ENCODE data around the gene TXLNB. TPM values are rescaled to one million over a fixed set of nuclear protein-coding genes. Genes with fewer than 3 reads are reported as not detected.

Gene TXLNB
- total RNA-seq, 2 experiments from 2014 or later: 0.35 TPM

DNA sequence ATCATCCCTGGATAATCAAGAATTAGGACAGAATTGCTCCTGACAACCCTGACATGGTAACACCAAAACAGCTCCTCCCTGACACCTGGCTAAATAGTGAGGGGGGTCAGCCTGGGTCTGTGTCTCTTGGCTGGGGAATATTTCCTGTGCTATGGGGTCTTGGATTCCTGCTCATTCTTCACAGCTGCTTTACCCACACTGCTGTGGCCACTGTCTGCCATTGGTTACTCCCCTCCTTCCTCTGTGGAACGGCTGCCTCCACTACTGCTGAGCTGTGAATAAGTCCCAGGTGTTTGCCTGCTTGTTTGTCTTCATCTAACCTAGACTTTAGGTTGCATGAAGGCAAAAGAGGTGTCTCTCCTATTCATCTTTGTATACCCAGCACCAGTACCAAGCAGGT, 33.9 kb upstream of the TXLNB start:
- no peak overlapping the region for H3K4me3 Mint-ChIP-seq
- peaks cover 16% of the 10 kb centered on the region for H3K36me3 Mint-ChIP-seq (ENCODE audit: low read depth)
- peaks cover 26% of the 10 kb centered on the region for H3K9me3 Mint-ChIP-seq
- POLR2A ChIA-PET: no interaction called here
- DNase-seq: no peak
- no peak overlapping the region for H3K27ac Mint-ChIP-seq
- no peaks in the 10 kb centered on the region for H3K27me3 Mint-ChIP-seq
- peaks cover 27% of the 10 kb centered on the region for H3K4me1 Mint-ChIP-seq
- CTCF ChIA-PET: interaction anchor here (0.5 to 1.2 kb wide), 3 partner anchors 9 to 380 kb away, joined by 3 to 4 read pairs (median 4); no protein-coding TSS in a partner anchor

DNA sequence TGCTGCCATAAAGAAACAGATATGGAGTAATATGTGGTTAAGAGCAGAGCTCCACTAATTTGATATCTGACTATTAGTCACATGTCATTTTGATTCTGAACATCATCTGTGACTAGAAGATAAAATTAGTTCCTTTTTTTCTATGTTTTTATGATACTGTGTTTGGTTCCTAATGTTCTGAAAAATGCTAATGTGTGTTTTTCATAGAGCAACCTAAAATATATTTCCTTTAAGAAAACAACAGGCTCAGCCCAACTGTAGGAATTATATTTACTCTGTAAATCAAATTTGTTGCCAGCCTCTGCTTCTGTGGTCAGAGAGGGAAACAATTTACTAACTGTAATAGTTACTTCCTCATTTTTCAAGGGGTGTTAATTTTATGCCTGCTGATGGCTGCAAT, 33.3 kb upstream of the TXLNB start:
- H3K4me3 Mint-ChIP-seq: no peak overlapping the region
- no peak overlapping the region for H3K27ac Mint-ChIP-seq
- peaks cover 27% of the 10 kb centered on the region for H3K4me1 Mint-ChIP-seq
- POLR2A ChIA-PET: no interaction called here
- peaks cover 26% of the 10 kb centered on the region for H3K9me3 Mint-ChIP-seq
- DNase-seq: no peak
- H3K36me3 Mint-ChIP-seq (ENCODE audit: low read depth): peaks cover 16% of the 10 kb centered on the region
- H3K27me3 Mint-ChIP-seq: no peaks in the 10 kb centered on the region
- CTCF ChIA-PET: interaction anchor here (0.7 to 1.7 kb wide), 4 partner anchors 9 to 357 kb away, joined by 3 to 6 read pairs (median 4); no protein-coding TSS in a partner anchor

GRCh38 chr6:139324301-139324555, 32.4 kb upstream of the TXLNB start:
- Mint-ChIP-seq H3K4me3 (no peak overlapping the region), H3K9me3 (peaks cover 26% of the 10 kb centered on the region), H3K27me3 (no peaks in the 10 kb centered on the region), H3K36me3 (ENCODE audit: low read depth) (peaks cover 16% of the 10 kb centered on the region), H3K27ac (peak overlapping the region; percentile 99), H3K4me1 (peaks cover 27% of the 10 kb centered on the region)
- ChIA-PET CTCF (interaction anchor here (0.6 to 1.7 kb wide), 6 partner anchors 8 to 40 kb away, joined by 3 to 6 read pairs (median 3); no protein-coding TSS in a partner anchor), POLR2A (no interaction called here)
- no peak for DNase-seq

GRCh38 chr6:139323511-139324300, 31.9 kb upstream of the TXLNB start:
- Mint-ChIP-seq H3K36me3 (ENCODE audit: low read depth) (peaks cover 16% of the 10 kb centered on the region), H3K4me3 (peak overlapping the region; percentile 76), H3K9me3 (peaks cover 26% of the 10 kb centered on the region), H3K4me1 (peaks cover 27% of the 10 kb centered on the region), H3K27ac (peak overlapping the region; percentile 99), H3K27me3 (no peaks in the 10 kb centered on the region)
- POLR2A ChIA-PET: interaction anchor here (0.6 kb wide), 1 partner anchor 205 kb away, joined by 4 read pairs; no protein-coding TSS in a partner anchor
- CTCF ChIA-PET: interaction anchor here (0.6 to 1.7 kb wide), 7 partner anchors 8 to 41 kb away, joined by 3 to 6 read pairs (median 3); no protein-coding TSS in a partner anchor
- peak; percentile 83 for DNase-seq

GRCh38 chr6:139320081-139320480, 28.3 kb upstream of the TXLNB start:
- Mint-ChIP-seq H3K27ac (no peak overlapping the region), H3K27me3 (no peaks in the 10 kb centered on the region), H3K4me3 (no peak overlapping the region), H3K9me3 (peaks cover 16% of the 10 kb centered on the region), H3K36me3 (ENCODE audit: low read depth) (peaks cover 18% of the 10 kb centered on the region), H3K4me1 (peaks cover 24% of the 10 kb centered on the region)
- ChIA-PET POLR2A (no interaction called here), CTCF (interaction anchor here (0.7 to 1.6 kb wide), 4 partner anchors 12 to 28 kb away, joined by 3 to 4 read pairs (median 3); partner anchors contain the start of gene TXLNB)
- DNase-seq: no peak

GRCh38 chr6:139316622-139317317, 25.0 kb upstream of the TXLNB start:
- H3K36me3 Mint-ChIP-seq (ENCODE audit: low read depth): peaks cover 2% of the 10 kb centered on the region
- CTCF ChIA-PET: interaction anchor here (0.8 to 1.2 kb wide), 2 partner anchors 8 to 121 kb away, joined by 3 read pairs; no protein-coding TSS in a partner anchor
- H3K9me3 Mint-ChIP-seq: peaks cover 2% of the 10 kb centered on the region
- POLR2A ChIA-PET: no interaction called here
- H3K27ac Mint-ChIP-seq: no peak overlapping the region
- no peak for DNase-seq
- no peaks in the 10 kb centered on the region for H3K27me3 Mint-ChIP-seq
- peaks cover 3% of the 10 kb centered on the region for H3K4me1 Mint-ChIP-seq
- H3K4me3 Mint-ChIP-seq: no peak overlapping the region

GRCh38 chr6:139313784-139314545, 22.2 kb upstream of the TXLNB start:
- H3K36me3 Mint-ChIP-seq (ENCODE audit: low read depth): peaks cover 2% of the 10 kb centered on the region
- no peak for DNase-seq
- H3K4me3 Mint-ChIP-seq: no peak overlapping the region
- ChIA-PET POLR2A (no interaction called here), CTCF (interaction anchor here (0.5 to 1.6 kb wide), 6 partner anchors 22 to 102 kb away, joined by 3 to 4 read pairs (median 3); no protein-coding TSS in a partner anchor)
- no peaks in the 10 kb centered on the region for H3K27me3 Mint-ChIP-seq
- peaks cover 9% of the 10 kb centered on the region for H3K4me1 Mint-ChIP-seq
- H3K9me3 Mint-ChIP-seq: peaks cover 2% of the 10 kb centered on the region
- no peak overlapping the region for H3K27ac Mint-ChIP-seq

DNA sequence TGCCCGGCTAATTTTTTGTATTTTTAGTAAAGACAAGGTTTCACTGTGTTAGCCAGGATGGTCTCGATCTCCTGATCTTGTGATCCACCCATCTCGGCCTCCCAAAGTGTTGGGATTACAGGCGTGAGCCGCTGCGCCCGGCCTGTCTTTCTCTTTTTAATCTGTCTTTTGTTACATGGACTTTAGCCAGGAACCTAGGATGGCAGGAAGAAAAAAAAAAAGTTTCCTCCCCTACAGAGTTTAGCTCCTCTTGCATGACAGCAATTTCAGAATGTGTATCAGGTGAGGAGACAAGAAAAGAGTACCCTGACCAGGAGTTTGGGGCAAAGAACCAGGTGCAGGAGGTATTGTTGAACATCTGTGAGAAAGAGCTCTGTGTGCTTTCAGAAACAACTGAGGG, 21.4 kb upstream of the TXLNB start:
- H3K9me3 Mint-ChIP-seq: peaks cover under 1% of the 10 kb centered on the region
- no peak overlapping the region for H3K27ac Mint-ChIP-seq
- ChIA-PET POLR2A (no interaction called here), CTCF (interaction anchor here (0.6 to 1.6 kb wide), 4 partner anchors 23 to 103 kb away, joined by 3 to 4 read pairs (median 4); no protein-coding TSS in a partner anchor)
- DNase-seq: no peak
- no peak overlapping the region for H3K4me3 Mint-ChIP-seq
- H3K4me1 Mint-ChIP-seq: peaks cover 11% of the 10 kb centered on the region
- no peaks in the 10 kb centered on the region for H3K36me3 Mint-ChIP-seq (ENCODE audit: low read depth)
- no peaks in the 10 kb centered on the region for H3K27me3 Mint-ChIP-seq

- Mint-ChIP-seq H3K36me3 (ENCODE audit: low read depth) (no peaks in the 10 kb centered on the region), H3K27me3 (no peaks in the 10 kb centered on the region), H3K27ac (no peak overlapping the region), H3K4me3 (no peak overlapping the region), H3K4me1 (peaks cover 14% of the 10 kb centered on the region), H3K9me3 (no peaks in the 10 kb centered on the region)
- CTCF ChIA-PET: interaction anchor here (1.6 kb wide), 1 partner anchor 93 kb away, joined by 4 read pairs; no protein-coding TSS in a partner anchor
- no peak for DNase-seq
- POLR2A ChIA-PET: no interaction called here
These were observed 20.0 kb upstream of the TXLNB start for GRCh38 chr6:139311831-139312230.

- Mint-ChIP-seq H3K4me3 (no peak overlapping the region), H3K9me3 (no peaks in the 10 kb centered on the region), H3K4me1 (peaks cover 10% of the 10 kb centered on the region), H3K36me3 (ENCODE audit: low read depth) (no peaks in the 10 kb centered on the region), H3K27me3 (peaks cover 6% of the 10 kb centered on the region), H3K27ac (no peak overlapping the region)
- POLR2A ChIA-PET: no interaction called here
- CTCF ChIA-PET: interaction anchor here (0.6 to 1.4 kb wide), 5 partner anchors 8 to 204 kb away, joined by 3 to 6 read pairs (median 3); no protein-coding TSS in a partner anchor
- DNase-seq: no peak
These were observed 17.3 kb upstream of the TXLNB start for GRCh38 chr6:139308936-139309603.

DNA sequence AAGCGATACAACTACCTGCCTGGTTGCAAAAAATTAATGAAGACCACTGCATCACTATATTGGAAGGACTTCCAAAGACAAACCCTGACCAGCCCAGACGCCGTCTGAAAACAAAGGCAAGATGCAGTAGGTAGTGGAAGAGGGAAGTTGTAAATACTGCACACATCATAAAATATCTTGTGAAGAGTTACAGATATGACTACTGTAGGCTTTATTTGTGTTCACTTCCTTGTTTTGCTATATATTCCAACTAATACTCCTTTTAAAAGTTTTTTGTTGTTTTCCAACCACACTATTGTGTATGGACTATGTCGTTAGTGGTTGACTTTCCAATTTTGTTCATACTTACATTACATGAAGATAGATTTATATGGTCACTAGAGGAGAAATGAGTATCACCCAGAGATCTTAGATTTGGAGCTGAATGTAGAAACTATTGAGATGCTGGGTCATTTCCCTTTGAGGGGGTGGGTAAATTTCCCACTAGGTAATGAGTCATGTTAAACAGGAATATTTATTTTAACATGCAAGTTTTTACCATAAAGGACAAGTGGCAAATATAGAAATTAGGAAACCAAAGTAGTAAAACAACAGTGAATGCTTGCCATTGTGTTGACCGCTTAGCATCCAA, 16.6 kb upstream of the TXLNB start:
- Mint-ChIP-seq H3K4me1 (peaks cover 10% of the 10 kb centered on the region), H3K36me3 (ENCODE audit: low read depth) (no peaks in the 10 kb centered on the region), H3K4me3 (no peak overlapping the region), H3K27me3 (peaks cover 6% of the 10 kb centered on the region), H3K27ac (no peak overlapping the region), H3K9me3 (no peaks in the 10 kb centered on the region)
- ChIA-PET POLR2A (no interaction called here), CTCF (interaction anchor here (0.6 to 1.2 kb wide), 4 partner anchors 9 to 204 kb away, joined by 3 read pairs; partner anchors contain the start of gene TXLNB)
- no peak for DNase-seq

Data from activated CD4-positive, alpha-beta T cell treated with anti-CD3 and anti-CD28 coated beads, Interleukin-2, amount 10 ng/mL, durations not matched to agents 7 days and 5 days (primary cell).